Measurements from ENCODE around the gene SHKBP1.

GRCh38 chr19:40611900-40612698 is 35.4 kb downstream of the SHKBP1 start:
- TF ChIP-seq CTCF (conservative IDR thresholded peaks at IDR 0.05; ENCODE audit: low read depth, low read length), result no peak
- TF ChIP-seq MAFK (IDR thresholded peaks at IDR 0.05; ENCODE audit: low read depth, low read length), result no peak
- no peak for TF ChIP-seq CEBPB (IDR thresholded peaks at IDR 0.05; ENCODE audit: low read depth, low read length)
- no peak for TF ChIP-seq SMC3 (IDR thresholded peaks at IDR 0.05; ENCODE audit: low read depth, low read length)
- no peak for TF ChIP-seq ELK1 (IDR thresholded peaks at IDR 0.05; ENCODE audit: borderline replicate concordance, low read depth, low read length)
- TF ChIP-seq POLR2A (IDR thresholded peaks at IDR 0.05; ENCODE audit: low read depth, low read length), result no peak

All from IMR-90 (cell line).